Thyroid gland (tissue), 4 donors: ENCODE results near the gene AKT2.

Experiments used
- POLR2A ChIP-seq, 2 donors: fragments of 450-650 bp; IDR thresholded peaks; one replicate each; pipeline ENCODE4 v1.6.1; 2017; ENCODE audit warnings: antibody characterized with exemption in 2 of 2, mild to moderate bottlenecking in 2 of 2, moderate library complexity in 1 of 2
- TF ChIP-seq, protein P1 (sequence below), 6 experiments: fragments of 200-600 bp in 3 of 6; fragments of 450-650 bp in 3 of 6; sonication (generic) in 3 of 6; IDR thresholded peaks; one replicate each; pipeline ENCODE4 v1.5.1; 2016 to 2019; ENCODE audit warnings: antibody characterized with exemption in 6 of 6, mild to moderate bottlenecking in 2 of 6, inconsistent platforms in 1 of 6, moderate library complexity in 1 of 6

DNA sequence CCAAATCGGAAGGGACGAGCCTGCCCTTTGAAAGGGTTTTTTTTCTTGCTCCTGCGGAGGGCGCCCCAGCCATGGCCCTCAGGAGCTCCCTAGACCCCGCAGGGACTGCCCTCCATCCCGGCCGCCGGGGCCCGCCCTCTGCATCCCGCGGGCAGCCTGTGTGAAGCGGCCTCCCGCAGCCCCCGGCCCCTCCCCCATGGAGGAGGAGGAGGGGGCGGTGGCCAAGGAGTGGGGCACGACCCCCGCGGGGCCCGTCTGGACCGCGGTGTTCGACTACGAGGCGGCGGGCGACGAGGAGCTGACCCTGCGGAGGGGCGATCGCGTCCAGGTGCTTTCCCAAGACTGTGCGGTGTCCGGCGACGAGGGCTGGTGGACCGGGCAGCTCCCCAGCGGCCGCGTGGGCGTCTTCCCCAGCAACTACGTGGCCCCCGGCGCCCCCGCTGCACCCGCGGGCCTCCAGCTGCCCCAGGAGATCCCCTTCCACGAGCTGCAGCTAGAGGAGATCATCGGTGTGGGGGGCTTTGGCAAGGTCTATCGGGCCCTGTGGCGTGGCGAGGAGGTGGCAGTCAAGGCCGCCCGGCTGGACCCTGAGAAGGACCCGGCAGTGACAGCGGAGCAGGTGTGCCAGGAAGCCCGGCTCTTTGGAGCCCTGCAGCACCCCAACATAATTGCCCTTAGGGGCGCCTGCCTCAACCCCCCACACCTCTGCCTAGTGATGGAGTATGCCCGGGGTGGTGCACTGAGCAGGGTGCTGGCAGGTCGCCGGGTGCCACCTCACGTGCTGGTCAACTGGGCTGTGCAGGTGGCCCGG is 93.1 kb downstream of the AKT2 start:
- TF ChIP-seq, protein P1, sequence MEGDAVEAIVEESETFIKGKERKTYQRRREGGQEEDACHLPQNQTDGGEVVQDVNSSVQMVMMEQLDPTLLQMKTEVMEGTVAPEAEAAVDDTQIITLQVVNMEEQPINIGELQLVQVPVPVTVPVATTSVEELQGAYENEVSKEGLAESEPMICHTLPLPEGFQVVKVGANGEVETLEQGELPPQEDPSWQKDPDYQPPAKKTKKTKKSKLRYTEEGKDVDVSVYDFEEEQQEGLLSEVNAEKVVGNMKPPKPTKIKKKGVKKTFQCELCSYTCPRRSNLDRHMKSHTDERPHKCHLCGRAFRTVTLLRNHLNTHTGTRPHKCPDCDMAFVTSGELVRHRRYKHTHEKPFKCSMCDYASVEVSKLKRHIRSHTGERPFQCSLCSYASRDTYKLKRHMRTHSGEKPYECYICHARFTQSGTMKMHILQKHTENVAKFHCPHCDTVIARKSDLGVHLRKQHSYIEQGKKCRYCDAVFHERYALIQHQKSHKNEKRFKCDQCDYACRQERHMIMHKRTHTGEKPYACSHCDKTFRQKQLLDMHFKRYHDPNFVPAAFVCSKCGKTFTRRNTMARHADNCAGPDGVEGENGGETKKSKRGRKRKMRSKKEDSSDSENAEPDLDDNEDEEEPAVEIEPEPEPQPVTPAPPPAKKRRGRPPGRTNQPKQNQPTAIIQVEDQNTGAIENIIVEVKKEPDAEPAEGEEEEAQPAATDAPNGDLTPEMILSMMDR (IDR thresholded peaks at IDR 0.05), result no peak
- no peak for TF ChIP-seq POLR2A (IDR thresholded peaks at IDR 0.05)
